ENCODE results near the gene SLC29A1.
A peak's percentile ranks its signal among the peaks of the same experiment; 100 is the strongest.

SLC29A1 gene

DNA sequence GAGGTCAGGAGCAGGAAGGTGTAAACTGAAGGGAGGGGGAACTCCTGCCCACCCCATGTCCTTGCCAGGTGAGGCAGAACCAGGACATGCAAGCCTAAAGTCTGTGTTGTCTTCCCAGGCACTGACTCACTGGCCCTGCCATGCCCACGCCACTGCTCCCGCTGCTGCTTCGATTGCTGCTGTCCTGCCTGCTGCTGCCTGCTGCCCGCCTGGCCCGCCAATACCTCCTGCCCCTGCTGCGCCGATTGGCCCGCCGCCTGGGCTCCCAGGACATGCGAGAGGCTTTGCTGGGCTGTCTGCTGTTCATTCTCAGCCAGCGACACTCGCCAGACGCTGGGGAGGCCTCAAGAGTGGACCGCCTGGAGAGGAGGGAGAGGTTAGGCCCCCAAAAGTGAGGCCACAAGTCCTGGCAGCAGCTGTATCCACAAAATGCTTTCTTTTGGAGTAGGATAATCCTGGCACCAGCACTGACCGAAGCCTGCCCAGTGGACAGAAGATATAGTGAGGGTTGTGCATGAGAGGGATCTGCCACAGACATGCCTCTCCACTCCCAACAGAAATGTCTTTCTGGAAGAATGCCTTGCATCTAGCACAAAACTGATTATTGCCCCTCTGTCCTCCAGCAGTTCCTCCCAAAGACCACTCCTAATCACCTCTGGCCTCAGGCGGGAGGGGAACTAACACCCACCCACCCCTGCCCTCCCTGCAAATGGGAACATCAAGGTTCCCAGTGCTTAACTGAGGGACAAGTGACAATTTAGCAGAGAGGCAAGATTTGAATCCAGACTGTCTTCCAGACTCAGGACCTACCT lies 5.9 kb upstream of the SLC29A1 start:
- peak; percentile 50 to 92 for DNase-seq
- TF ChIP-seq, protein P1, sequence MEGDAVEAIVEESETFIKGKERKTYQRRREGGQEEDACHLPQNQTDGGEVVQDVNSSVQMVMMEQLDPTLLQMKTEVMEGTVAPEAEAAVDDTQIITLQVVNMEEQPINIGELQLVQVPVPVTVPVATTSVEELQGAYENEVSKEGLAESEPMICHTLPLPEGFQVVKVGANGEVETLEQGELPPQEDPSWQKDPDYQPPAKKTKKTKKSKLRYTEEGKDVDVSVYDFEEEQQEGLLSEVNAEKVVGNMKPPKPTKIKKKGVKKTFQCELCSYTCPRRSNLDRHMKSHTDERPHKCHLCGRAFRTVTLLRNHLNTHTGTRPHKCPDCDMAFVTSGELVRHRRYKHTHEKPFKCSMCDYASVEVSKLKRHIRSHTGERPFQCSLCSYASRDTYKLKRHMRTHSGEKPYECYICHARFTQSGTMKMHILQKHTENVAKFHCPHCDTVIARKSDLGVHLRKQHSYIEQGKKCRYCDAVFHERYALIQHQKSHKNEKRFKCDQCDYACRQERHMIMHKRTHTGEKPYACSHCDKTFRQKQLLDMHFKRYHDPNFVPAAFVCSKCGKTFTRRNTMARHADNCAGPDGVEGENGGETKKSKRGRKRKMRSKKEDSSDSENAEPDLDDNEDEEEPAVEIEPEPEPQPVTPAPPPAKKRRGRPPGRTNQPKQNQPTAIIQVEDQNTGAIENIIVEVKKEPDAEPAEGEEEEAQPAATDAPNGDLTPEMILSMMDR (IDR thresholded peaks at IDR 0.05) = no peak
- no peak overlapping the region for H3K4me3 ChIP-seq
- intact Hi-C loops (cut with DNase I; ENCODE audit: low total_unique reads) = no loop called here
- peaks cover 0 to 56% (median 44%) of the 10 kb centered on the region in 4 donors for H3K4me1 ChIP-seq
- no peaks in the 10 kb centered on the region for H3K36me3 ChIP-seq
- peak overlapping the region; percentile 97 to 99 for H3K27ac ChIP-seq
- H3K27me3 ChIP-seq = no peaks in the 10 kb centered on the region
- no peaks in the 10 kb centered on the region for H3K9me3 ChIP-seq

DNA sequence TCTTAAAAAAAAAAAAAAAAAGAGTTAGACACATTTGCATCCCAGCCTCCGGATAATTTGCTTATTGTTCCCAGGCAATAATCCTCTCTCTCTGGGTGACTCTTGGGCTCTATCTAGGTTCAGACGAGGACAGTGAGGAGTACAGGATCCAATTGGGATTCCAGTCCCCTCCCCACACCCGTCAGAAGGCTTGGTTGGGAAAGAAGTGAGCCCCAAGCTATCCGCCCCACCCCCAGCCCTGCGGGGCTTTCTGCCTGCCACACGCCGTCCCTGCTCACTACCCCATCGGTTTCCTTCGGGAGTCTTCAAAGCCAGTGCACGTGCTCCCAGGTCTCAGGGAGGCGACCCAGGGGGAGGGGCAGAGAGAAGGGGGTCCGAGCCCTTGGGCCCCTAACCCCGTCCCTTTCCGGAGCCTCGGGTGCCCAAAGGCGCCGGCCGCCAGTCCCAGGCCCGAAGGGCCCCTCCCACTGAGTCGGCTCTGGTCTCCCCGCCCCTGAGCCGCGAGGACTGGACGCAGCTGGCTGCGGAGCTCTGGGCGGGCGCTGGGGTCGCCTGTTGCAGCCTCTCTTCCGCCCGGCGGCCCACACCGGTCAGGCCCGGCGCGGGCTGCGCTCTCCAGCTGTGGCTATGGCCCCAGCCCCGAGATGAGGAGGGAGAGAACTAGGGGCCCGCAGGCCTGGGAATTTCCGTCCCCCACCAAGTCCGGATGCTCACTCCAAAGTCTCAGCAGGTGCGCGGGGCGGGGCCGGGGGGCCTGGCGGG lies 4.2 kb upstream of the SLC29A1 start:
- Histone ChIP-seq H3K4me3 (peak overlapping the region; percentile 68 to 83), H3K4me1 (peaks cover 0 to 69% (median 55%) of the 10 kb centered on the region in 4 donors), H3K36me3 (no peaks in the 10 kb centered on the region), H3K27me3 (no peaks in the 10 kb centered on the region), H3K9me3 (no peaks in the 10 kb centered on the region), H3K27ac (peak overlapping the region; percentile 97 to 99)
- DNase-seq = peak; percentile 90 to 95
- TF ChIP-seq, protein P1 (IDR thresholded peaks at IDR 0.05) = peak in 1 of 2 experiments; percentile 4
- intact Hi-C loops (cut with DNase I; ENCODE audit: low total_unique reads) = no loop called here

DNA sequence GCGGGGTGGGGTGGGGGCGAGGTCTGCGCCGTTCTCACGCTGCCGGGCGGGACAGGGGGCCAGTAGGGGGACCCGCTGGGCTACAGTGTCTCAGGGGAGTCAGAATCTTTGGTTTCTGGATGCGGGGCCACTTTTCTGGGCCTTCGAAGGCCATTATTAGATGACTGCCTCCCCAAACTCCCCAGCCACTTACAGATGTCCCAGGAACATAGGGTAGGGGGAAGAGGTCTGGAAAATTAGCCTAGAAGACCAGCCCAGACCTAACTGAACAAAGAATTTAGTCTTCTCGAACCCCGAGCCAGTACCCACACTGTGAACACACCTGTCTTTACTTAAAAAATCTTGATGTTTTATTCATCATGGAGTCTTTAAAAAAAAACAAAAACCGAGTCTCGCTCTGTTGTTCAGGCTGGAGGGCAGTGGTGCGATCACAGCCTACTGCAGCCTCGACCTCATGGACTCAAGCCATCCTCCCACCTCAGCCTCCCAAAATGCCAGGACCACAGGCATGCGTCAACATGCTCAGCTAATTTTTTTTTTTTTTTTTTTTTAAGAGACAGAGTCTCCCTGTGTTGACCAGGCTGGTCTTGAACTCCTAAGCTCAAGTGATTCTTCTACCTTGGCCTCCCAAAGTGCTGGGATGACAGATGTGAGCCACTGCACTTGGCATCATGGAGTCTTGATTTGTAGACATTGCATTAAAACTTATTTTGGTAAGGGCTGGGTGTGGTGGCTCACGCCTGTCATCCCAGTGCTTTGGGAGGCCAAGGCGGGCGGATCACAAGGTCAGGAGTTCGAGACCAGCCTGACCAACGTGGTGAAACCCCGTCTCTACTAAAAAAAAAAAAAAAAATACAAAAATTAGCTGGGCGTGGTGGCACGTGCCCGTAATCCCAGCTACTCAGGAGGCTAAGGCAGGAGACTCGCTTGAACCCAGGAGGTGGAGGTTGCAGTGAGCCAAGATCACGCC lies 3.3 kb upstream of the SLC29A1 start:
- no peak for DNase-seq
- TF ChIP-seq, protein P1 (IDR thresholded peaks at IDR 0.05) = no peak
- Histone ChIP-seq H3K27ac (peak overlapping the region; percentile 97 to 99), H3K9me3 (no peaks in the 10 kb centered on the region), H3K4me1 (peaks cover 0 to 78% (median 64%) of the 10 kb centered on the region in 4 donors), H3K36me3 (no peaks in the 10 kb centered on the region), H3K27me3 (no peaks in the 10 kb centered on the region), H3K4me3 (peak overlapping the region; percentile 68 to 83)
- intact Hi-C loops (cut with DNase I; ENCODE audit: low total_unique reads) = no loop called here

DNA sequence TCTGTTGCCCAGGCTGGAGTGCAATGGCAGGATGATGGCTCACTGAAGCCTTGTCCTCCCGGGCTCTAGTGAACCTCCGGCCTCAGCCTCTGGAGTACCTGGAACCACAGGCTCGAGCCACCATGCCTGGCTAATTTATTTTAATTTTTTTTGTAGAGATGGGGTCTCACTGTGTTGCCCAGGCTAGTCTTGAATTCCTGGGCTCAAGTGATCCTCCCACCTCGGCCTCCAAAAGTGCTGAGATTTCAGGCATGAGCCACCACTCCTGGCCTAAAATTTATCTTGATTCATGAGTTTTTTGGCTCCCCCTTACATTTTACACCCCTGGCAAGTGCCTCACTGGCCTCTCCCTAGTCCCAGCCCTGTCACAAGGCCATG lies 2.5 kb upstream of the SLC29A1 start:
- peaks cover 0 to 86% (median 72%) of the 10 kb centered on the region in 4 donors for H3K4me1 ChIP-seq
- intact Hi-C loops (cut with DNase I; ENCODE audit: low total_unique reads) = no loop called here

More for the DNA sequence above, 2.5 kb upstream of the SLC29A1 start:
- peak overlapping the region; percentile 68 to 83 for H3K4me3 ChIP-seq
- H3K27me3 ChIP-seq = no peaks in the 10 kb centered on the region
- H3K9me3 ChIP-seq = no peaks in the 10 kb centered on the region
- no peak for DNase-seq
- TF ChIP-seq, protein P1 (IDR thresholded peaks at IDR 0.05) = no peak
- H3K36me3 ChIP-seq = no peaks in the 10 kb centered on the region
- H3K27ac ChIP-seq = peak overlapping the region; percentile 97 to 99

Measured in tibial artery (tissue), 4 donors.